NCI-H460 (cell line): ENCODE data around the gene MAGIX. TPM values are rescaled to one million over a fixed set of nuclear protein-coding genes. Genes with fewer than 3 reads are reported as not detected.
A peak's percentile ranks its signal among the peaks of the same experiment; 100 is the strongest.

Experiments
- DNase-seq: peaks from one replicate; pipeline ENCODE4 v3.0.0-alpha.2; 2016; ENCODE audit warnings: low read depth; ENCODE audit errors: extremely low read depth
- total RNA-seq: library from RNA; depleted of rRNA; stranded (reverse); fragments of >200 nt; shearing (Covaris generic); gene quantifications from 2 replicates; pipeline ENCODE4 v1.2.3, GENCODE V29; 2014

Gene MAGIX
- total RNA-seq, 1 experiment from 2014 or later = 0.89 TPM

- no peak for DNase-seq
Observed at GRCh38 chrX:49179358-49179757, 16.8 kb downstream of the MAGIX start.

- DNase-seq = no peak
Observed at GRCh38 chrX:49183701-49184281, 21.2 kb downstream of the MAGIX start.

GRCh38 chrX:49184294-49185281 lies 22.0 kb downstream of the MAGIX start:
- DNase-seq = peak; percentile 95

- peak; percentile 75 for DNase-seq
Observed at GRCh38 chrX:49186125-49187027, 23.8 kb downstream of the MAGIX start, which contains the start of gene PRICKLE3. Gene PRICKLE3 (minus strand): TSS chrX:49186373. CDS start chrX:49186297, 76 bp downstream.

GRCh38 chrX:49187028-49187394 lies 24.5 kb downstream of the MAGIX start:
- no peak for DNase-seq

- DNase-seq = no peak
Observed at GRCh38 chrX:49187526-49187925, 25.0 kb downstream of the MAGIX start.

- DNase-seq = no peak
Observed at GRCh38 chrX:49188468-49189076, 26.0 kb downstream of the MAGIX start.

- no peak for DNase-seq
Observed at GRCh38 chrX:49189606-49190005, 27.0 kb downstream of the MAGIX start.

GRCh38 chrX:49190821-49191573 lies 28.4 kb downstream of the MAGIX start:
- peak; percentile 99 for DNase-seq

- DNase-seq = no peak
Observed at GRCh38 chrX:49191574-49192011, 29.0 kb downstream of the MAGIX start.

GRCh38 chrX:49192722-49193328 lies 30.3 kb downstream of the MAGIX start:
- no peak for DNase-seq

- DNase-seq = no peak
Observed at GRCh38 chrX:49193542-49193964, 31.0 kb downstream of the MAGIX start.

- no peak for DNase-seq
Observed at GRCh38 chrX:49197543-49198087, 35.1 kb downstream of the MAGIX start.

- no peak for DNase-seq
Observed at GRCh38 chrX:49198540-49199314, 36.2 kb downstream of the MAGIX start.

- DNase-seq = no peak
Observed at GRCh38 chrX:49199315-49199595, 36.7 kb downstream of the MAGIX start.

- DNase-seq = peak; percentile 85
Observed at GRCh38 chrX:49199906-49200771, 37.6 kb downstream of the MAGIX start, which contains the start of gene SYP. Gene SYP (minus strand): TSS chrX:49200193. CDS start chrX:49200186, 7 bp downstream.

- DNase-seq = no peak
Observed at GRCh38 chrX:49202022-49202421, 39.5 kb downstream of the MAGIX start.
